RWPE2 (cell line): Measurements from ENCODE around the gene CABP2.

Experiments used
- ATAC-seq: fragments of 200-7000 bp; cut with Tn5 transposase; 3 replicates; pipeline ENCODE4 v1.9.1; 2021; ENCODE audit warnings: low read depth
- DNase-seq: peaks from one replicate; pipeline ENCODE4 v3.0.0-alpha.2; 2020; ENCODE audit warnings: low spot score
- H3K27ac ChIP-seq: fragments of 450-650 bp; 2 replicates; pipeline ENCODE4 v1.5.1; 2017; ENCODE audit warnings: mild to moderate bottlenecking; ENCODE audit not compliant: poor library complexity, severe bottlenecking
- H3K27me3 ChIP-seq: fragments of 250-450 bp; sonication (Bioruptor Pico); 2 replicates; pipeline ENCODE4 v1.5.1; 2021; ENCODE audit warnings: mild to moderate bottlenecking, moderate library complexity; ENCODE audit not compliant: insufficient read depth, poor library complexity, severe bottlenecking
- H3K36me3 ChIP-seq: fragments of 250-450 bp; sonication (Bioruptor Pico); 2 replicates; pipeline ENCODE4 v1.5.1; 2020; ENCODE audit warnings: low read depth, mild to moderate bottlenecking, moderate library complexity
- H3K4me1 ChIP-seq: fragments of 250-450 bp; sonication (Bioruptor Pico); 2 replicates; pipeline ENCODE4 v1.5.1; 2021; ENCODE audit warnings: mild to moderate bottlenecking, moderate library complexity; ENCODE audit not compliant: insufficient read depth, poor library complexity, severe bottlenecking
- H3K4me3 ChIP-seq: fragments of 250-450 bp; sonication (Bioruptor Pico); 2 replicates; pipeline ENCODE4 v1.5.1; 2021; ENCODE audit warnings: mild to moderate bottlenecking, moderate library complexity; ENCODE audit not compliant: severe bottlenecking
- H3K9me3 ChIP-seq: fragments of 250-450 bp; sonication (Bioruptor Pico); 2 replicates; pipeline ENCODE4 v1.5.1; 2021; ENCODE audit warnings: mild to moderate bottlenecking, moderate library complexity; ENCODE audit not compliant: severe bottlenecking
- TF ChIP-seq, protein P1 (sequence below): fragments of 450-650 bp; IDR thresholded peaks from one replicate; pipeline ENCODE4 v1.5.1; 2017; ENCODE audit warnings: mild to moderate bottlenecking, moderate library complexity; ENCODE audit not compliant: poor library complexity, severe bottlenecking

Gene CABP2

DNA sequence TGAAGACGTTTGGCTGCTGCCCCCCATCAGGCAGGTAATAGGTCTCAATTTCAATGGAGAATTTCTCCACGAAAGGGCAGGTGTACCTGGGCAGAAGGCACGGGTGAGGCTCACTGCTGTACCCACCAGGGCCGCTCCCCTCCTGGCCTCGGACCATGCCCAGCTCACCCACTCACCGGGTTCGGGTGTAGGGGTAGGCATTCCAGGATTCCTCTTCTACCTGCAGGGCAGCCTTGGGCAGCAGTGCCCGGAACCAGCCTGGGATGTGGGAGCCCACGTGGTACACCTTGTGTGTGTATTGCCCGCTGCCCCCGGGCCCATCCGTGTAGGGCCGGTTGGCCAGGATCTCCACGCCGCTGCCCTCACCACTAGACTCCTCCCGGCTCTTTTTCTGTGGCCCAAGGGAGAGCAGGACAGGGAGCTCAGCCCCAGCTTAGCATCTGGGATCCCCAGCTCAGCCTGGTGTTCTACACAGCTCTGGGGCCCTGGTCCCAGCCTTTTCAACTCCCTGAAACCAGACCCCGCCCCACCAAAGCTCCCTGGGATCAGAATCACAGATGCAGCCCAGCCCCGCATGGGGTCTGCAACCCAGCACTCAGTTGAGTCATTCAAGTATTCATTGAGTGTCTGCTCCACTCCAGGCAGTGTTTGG, 20.8 kb downstream of the CABP2 start:
- Histone ChIP-seq H3K9me3 (no peaks in the 10 kb centered on the region), H3K27me3 (no peaks in the 10 kb centered on the region), H3K36me3 (peaks cover 24% of the 10 kb centered on the region), H3K4me1 (peaks cover 10% of the 10 kb centered on the region), H3K27ac (no peak overlapping the region), H3K4me3 (no peak overlapping the region)
- ATAC-seq (no peak), DNase-seq (no peak)
- TF ChIP-seq, protein P1, sequence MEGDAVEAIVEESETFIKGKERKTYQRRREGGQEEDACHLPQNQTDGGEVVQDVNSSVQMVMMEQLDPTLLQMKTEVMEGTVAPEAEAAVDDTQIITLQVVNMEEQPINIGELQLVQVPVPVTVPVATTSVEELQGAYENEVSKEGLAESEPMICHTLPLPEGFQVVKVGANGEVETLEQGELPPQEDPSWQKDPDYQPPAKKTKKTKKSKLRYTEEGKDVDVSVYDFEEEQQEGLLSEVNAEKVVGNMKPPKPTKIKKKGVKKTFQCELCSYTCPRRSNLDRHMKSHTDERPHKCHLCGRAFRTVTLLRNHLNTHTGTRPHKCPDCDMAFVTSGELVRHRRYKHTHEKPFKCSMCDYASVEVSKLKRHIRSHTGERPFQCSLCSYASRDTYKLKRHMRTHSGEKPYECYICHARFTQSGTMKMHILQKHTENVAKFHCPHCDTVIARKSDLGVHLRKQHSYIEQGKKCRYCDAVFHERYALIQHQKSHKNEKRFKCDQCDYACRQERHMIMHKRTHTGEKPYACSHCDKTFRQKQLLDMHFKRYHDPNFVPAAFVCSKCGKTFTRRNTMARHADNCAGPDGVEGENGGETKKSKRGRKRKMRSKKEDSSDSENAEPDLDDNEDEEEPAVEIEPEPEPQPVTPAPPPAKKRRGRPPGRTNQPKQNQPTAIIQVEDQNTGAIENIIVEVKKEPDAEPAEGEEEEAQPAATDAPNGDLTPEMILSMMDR = no peak

DNA sequence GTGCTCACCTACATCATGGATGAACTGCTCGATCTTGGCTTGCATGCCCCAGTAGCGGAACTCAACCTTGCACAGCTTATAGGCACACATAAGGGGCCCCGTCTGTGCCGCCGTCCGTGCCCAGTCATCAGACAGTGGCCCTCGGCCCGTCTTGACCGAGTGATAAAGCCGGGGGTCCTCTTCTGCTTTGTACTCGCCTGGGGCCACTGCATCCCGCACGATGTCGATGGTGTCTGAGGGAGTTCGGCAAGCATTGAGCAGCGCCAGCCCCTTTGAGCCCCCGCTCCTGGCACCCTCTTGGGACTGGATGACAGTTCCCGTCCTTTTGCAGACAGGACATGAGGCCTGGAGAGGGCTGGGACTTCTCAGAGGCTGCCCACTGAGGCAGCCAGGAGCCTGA, 21.4 kb downstream of the CABP2 start:
- TF ChIP-seq, protein P1 = no peak
- ATAC-seq (no peak), DNase-seq (no peak)
- Histone ChIP-seq H3K4me3 (no peak overlapping the region), H3K9me3 (no peaks in the 10 kb centered on the region), H3K27me3 (no peaks in the 10 kb centered on the region), H3K27ac (no peak overlapping the region), H3K4me1 (peaks cover 10% of the 10 kb centered on the region), H3K36me3 (peaks cover 19% of the 10 kb centered on the region)

DNA sequence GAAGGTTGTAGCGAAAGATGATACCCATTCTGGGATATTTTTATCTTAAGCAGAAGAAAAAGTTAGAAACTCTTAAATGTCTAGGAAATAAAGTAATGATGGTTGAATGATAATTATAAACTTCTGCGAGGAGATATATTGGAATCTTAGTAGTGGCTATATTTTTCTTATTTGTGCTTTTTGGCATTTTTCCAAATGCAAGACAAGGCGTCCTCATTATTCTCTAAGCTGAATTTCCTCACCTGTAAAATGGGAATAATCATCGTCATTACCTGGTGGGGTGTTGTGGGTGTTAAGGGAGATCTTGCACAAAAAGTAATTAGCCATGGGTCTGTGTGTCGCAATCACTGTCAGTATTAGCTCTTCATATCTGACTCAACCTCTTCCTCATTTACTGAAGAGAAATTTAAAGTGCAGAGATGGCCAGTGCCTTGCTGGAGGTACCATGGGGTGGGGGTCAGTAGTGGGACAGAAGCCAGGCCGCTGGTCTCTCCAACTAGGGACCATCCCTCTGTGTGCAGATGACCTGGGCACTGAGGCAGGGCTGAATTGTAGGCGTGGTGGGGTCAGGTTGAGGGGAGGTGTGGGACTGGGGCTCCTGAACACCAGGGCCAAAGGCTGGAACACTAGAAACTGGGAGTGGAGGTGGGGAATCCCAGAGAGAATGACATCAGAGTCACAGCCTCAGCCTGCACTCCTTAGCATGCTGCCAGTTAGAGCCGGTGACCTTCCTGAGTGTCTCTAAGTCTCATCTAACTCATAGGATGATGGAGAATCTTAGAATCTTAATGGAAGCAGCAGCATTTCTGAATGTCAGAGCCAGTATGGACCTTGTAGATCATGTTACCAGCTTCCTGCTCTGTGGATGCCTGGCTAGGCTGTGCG, 22.2 kb downstream of the CABP2 start:
- no peaks in the 10 kb centered on the region for H3K9me3 ChIP-seq
- H3K27ac ChIP-seq = no peak overlapping the region
- DNase-seq (no peak), ATAC-seq (no peak)
- H3K4me1 ChIP-seq = peaks cover 4% of the 10 kb centered on the region
- H3K4me3 ChIP-seq = no peak overlapping the region
- TF ChIP-seq, protein P1 = no peak
- H3K36me3 ChIP-seq = peaks cover 18% of the 10 kb centered on the region
- H3K27me3 ChIP-seq = no peaks in the 10 kb centered on the region

DNA sequence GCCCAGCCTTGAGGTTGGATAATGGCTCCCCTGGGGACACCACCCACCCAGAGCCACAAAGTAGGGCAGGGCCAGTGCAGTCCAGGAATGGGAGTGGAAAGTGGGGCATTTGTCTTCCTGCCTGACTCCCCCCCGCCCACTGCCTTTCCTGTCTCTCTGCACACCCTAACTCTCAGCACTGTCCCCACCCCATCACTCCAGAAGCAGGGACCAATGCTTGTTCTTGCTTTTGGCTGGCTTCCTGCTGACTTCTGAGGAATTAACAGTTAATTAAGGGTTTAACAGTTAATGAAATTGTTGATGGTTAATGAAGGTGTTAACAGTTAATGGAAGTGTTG, 22.8 kb downstream of the CABP2 start:
- ATAC-seq = no peak
- H3K27ac ChIP-seq = no peak overlapping the region
- TF ChIP-seq, protein P1 = no peak
- H3K4me1 ChIP-seq = peaks cover 1% of the 10 kb centered on the region
- H3K36me3 ChIP-seq = peaks cover 18% of the 10 kb centered on the region
- H3K4me3 ChIP-seq = no peak overlapping the region
- H3K27me3 ChIP-seq = no peaks in the 10 kb centered on the region
- no peaks in the 10 kb centered on the region for H3K9me3 ChIP-seq
- no peak for DNase-seq
